RWPE1 (cell line): Measurements from ENCODE around the gene GPR132.

Source experiments
- CTCF ChIA-PET: fragments of 350-600 bp; sonication (Branson Sonifier 250); formaldehyde crosslinking; extraction: SDS; loops from one replicate; lab custom pipeline; 2021; lab: Yijun Ruan, JAX
- POLR2A ChIA-PET: fragments of 400-600 bp; formaldehyde crosslinking; extraction: SDS; loops from one replicate; lab custom pipeline; 2020; ENCODE audit warnings: antibody characterized with exemption; ENCODE audit not compliant: low non-redundant PET; lab: Yijun Ruan, JAX
- DNase-seq: peaks from one replicate; pipeline ENCODE4 v3.0.0; 2012; ENCODE audit warnings: low spot score
- H3K27ac ChIP-seq: fragments of 450-650 bp; 2 replicates; pipeline ENCODE4 v1.5.1; 2017
- CTCF ChIP-seq: fragments of 450-650 bp; conservative IDR thresholded peaks from 2 replicates; pipeline ENCODE4 v1.5.1; 2017; ENCODE audit warnings: low read depth, mild to moderate bottlenecking

GPR132 gene

GRCh38 chr14:105073720-105074600 is 8.7 kb upstream of the GPR132 start:
- no peak for TF ChIP-seq CTCF
- DNase-seq: no peak
- ChIA-PET CTCF (interaction anchor here (0.8 to 1.9 kb wide), 3 partner anchors 12 to 16 kb away, joined by 3 to 7 read pairs (median 5); no protein-coding TSS in a partner anchor), POLR2A (interaction anchor here (0.6 kb wide), 2 partner anchors 8 to 13 kb away, joined by 3 to 4 read pairs; no protein-coding TSS in a partner anchor)
- H3K27ac ChIP-seq: peak overlapping the region; percentile 82; the same call in 1 of the 2 replicates

GRCh38 chr14:105072892-105073719 is 7.9 kb upstream of the GPR132 start:
- no peak overlapping the region for H3K27ac ChIP-seq
- ChIA-PET POLR2A (interaction anchor here (0.6 kb wide), 1 partner anchor 8 kb away, joined by 4 read pairs; no protein-coding TSS in a partner anchor), CTCF (interaction anchor here (1.0 to 1.9 kb wide), 2 partner anchors 13 to 17 kb away, joined by 5 to 7 read pairs; no protein-coding TSS in a partner anchor)
- no peak for TF ChIP-seq CTCF
- DNase-seq: no peak

- ChIA-PET CTCF (interaction anchor here (1.9 kb wide), 1 partner anchor 18 kb away, joined by 7 read pairs; no protein-coding TSS in a partner anchor), POLR2A (no interaction called here)
- TF ChIP-seq CTCF: no peak
- H3K27ac ChIP-seq: no peak overlapping the region
- no peak for DNase-seq
Measured at GRCh38 chr14:105072381-105072861, 7.2 kb upstream of the GPR132 start.

- no peak for TF ChIP-seq CTCF
- POLR2A ChIA-PET: no interaction called here
- no peak for DNase-seq
- no peak overlapping the region for H3K27ac ChIP-seq
- CTCF ChIA-PET: interaction anchor here (0.7 kb wide), 1 partner anchor 400 kb away, joined by 5 read pairs; no protein-coding TSS in a partner anchor
Measured at GRCh38 chr14:105071942-105072341, 6.7 kb upstream of the GPR132 start.

GRCh38 chr14:105071326-105071725 is 6.1 kb upstream of the GPR132 start:
- ChIA-PET POLR2A (interaction anchor here (0.5 kb wide), 1 partner anchor 43 kb away, joined by 3 read pairs; no protein-coding TSS in a partner anchor), CTCF (interaction anchor here (0.7 to 1.0 kb wide), 2 partner anchors 15 to 401 kb away, joined by 5 to 8 read pairs; no protein-coding TSS in a partner anchor)
- DNase-seq: no peak
- no peak overlapping the region for H3K27ac ChIP-seq
- no peak for TF ChIP-seq CTCF
